Measurements from ENCODE around the gene CAPN12.

Gene CAPN12

DNA sequence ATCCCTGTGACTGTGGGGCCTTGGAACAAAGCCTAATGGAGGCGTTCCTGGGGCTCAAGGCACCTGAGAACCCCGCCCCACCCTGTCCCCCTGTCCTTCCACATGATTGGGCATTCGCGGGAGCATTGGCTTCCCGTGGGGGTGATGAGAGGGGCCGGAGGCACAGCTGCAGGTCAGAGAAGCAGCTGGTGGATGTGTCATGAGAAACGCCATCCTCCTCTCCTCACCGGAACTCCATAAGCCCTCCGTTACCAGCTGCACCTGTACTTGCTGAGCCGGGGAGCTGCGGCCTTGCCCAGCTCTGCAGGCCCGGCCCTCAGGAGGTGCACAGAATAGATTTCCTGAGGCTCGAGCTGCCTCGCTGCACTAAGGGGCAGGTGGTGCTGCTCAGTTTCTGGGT lies 42.0 kb downstream of the CAPN12 start:
- Histone ChIP-seq H2AFZ (ENCODE audit: low read length) (no peak overlapping the region), H3K4me1 (ENCODE audit: insufficient read depth, low read length, poor library complexity, severe bottlenecking) (peaks cover 17% of the 10 kb centered on the region), H3K4me2 (ENCODE audit: low read depth, low read length, poor library complexity, severe bottlenecking) (no peak overlapping the region), H3K27me3 (ENCODE audit: insufficient read depth, low read length, poor library complexity, severe bottlenecking) (no peaks in the 10 kb centered on the region), H3K9me3 (ENCODE audit: insufficient read depth, low read depth, low read length) (no peaks in the 10 kb centered on the region), H4K20me1 (ENCODE audit: insufficient read depth, low read length, poor library complexity, severe bottlenecking) (peaks cover 28% of the 10 kb centered on the region), H3F3A (ENCODE audit: low read depth) (no peaks in the 10 kb centered on the region), H3K9ac (ENCODE audit: low read depth, low read length, poor library complexity, severe bottlenecking) (no peak overlapping the region), H3K9me2 (replicated peaks; ENCODE audit: low read depth, low read length) (no peaks in the 10 kb centered on the region), H3K79me2 (ENCODE audit: insufficient read depth, low read length) (peaks cover 42% of the 10 kb centered on the region), H3K4me3 (ENCODE audit: low read length, poor library complexity, severe bottlenecking) (no peak overlapping the region), H3K36me3 (ENCODE audit: insufficient read depth, low read length) (peaks cover 78% of the 10 kb centered on the region; the same call in 1 of the 2 replicates)
- TF ChIP-seq CTCF (conservative IDR thresholded peaks at IDR 0.05; ENCODE audit: low read length) (no peak), EZH2phosphoT487 (IDR thresholded peaks at IDR 0.05; ENCODE audit: borderline replicate concordance) (no peak)

DNA sequence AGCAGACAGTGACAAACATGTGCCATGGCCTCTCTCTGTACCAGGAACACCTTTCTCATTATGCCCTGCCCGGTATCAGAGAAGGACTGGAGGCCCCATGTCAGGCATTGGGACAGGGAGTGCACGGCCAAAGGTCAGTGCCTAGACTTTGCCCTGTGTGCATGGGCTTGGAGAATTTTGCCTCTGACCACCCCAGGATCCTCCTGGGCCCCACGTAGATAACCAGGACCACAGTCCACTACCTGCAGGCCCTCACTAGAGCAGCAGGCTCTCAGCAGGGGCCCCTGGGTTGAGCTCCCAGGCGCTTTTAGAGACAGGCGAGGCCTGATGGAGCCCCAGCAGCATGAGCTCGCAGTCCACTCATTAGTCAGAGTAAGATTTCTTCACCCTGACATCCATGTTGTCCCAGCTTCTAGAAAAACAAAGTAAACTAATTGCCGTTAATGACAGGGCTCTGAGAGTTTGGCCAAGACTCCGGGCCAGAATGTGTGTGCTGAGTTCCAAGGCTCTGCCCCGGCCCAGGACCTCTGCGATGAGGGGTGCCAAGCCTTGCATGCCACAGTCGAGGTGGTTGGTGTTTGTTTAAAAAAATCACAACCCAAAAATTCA lies 42.7 kb downstream of the CAPN12 start:
- Histone ChIP-seq H3K4me3 (ENCODE audit: low read length, poor library complexity, severe bottlenecking) (no peak overlapping the region), H3K4me2 (ENCODE audit: low read depth, low read length, poor library complexity, severe bottlenecking) (no peak overlapping the region), H3K79me2 (ENCODE audit: insufficient read depth, low read length) (peaks cover 49% of the 10 kb centered on the region), H3K27me3 (ENCODE audit: insufficient read depth, low read length, poor library complexity, severe bottlenecking) (no peaks in the 10 kb centered on the region), H3F3A (ENCODE audit: low read depth) (no peaks in the 10 kb centered on the region), H3K9ac (ENCODE audit: low read depth, low read length, poor library complexity, severe bottlenecking) (no peak overlapping the region), H3K4me1 (ENCODE audit: insufficient read depth, low read length, poor library complexity, severe bottlenecking) (peaks cover 23% of the 10 kb centered on the region), H3K9me3 (ENCODE audit: insufficient read depth, low read depth, low read length) (no peaks in the 10 kb centered on the region), H3K36me3 (ENCODE audit: insufficient read depth, low read length) (peaks cover 78% of the 10 kb centered on the region; the same call in 1 of the 2 replicates), H4K20me1 (ENCODE audit: insufficient read depth, low read length, poor library complexity, severe bottlenecking) (peaks cover 35% of the 10 kb centered on the region), H3K9me2 (replicated peaks; ENCODE audit: low read depth, low read length) (no peaks in the 10 kb centered on the region), H2AFZ (ENCODE audit: low read length) (no peak overlapping the region)
- TF ChIP-seq EZH2phosphoT487 (IDR thresholded peaks at IDR 0.05; ENCODE audit: borderline replicate concordance), result no peak
- no peak for TF ChIP-seq CTCF (conservative IDR thresholded peaks at IDR 0.05; ENCODE audit: low read length)

DNA sequence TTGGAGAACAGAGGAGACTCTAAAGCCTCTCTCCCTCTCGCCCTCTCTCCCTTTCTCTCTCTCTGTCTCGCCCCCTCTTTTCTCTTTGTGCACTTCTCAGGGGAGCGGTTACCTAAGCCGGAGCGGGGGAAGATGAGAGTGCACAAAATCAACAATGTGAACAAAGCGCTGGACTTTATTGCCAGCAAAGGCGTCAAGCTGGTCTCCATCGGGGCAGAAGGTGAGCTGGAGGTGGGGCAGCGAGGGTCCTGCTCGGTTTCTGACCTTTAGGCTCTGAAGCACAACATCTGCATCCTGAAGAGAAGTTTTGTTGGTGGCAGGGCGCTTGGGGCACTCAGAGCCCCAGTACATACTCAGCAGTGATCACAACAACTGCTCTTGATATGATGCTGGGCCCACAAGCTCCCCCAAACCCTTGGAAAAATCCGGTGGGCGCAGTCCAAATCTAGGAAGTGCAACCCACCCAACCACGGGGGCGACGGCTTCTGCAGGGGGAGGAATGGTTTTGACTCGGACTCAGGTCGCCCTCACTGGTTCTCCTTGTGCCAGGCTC lies 43.3 kb downstream of the CAPN12 start:
- TF ChIP-seq EZH2phosphoT487 (IDR thresholded peaks at IDR 0.05; ENCODE audit: borderline replicate concordance) (no peak), CTCF (conservative IDR thresholded peaks at IDR 0.05; ENCODE audit: low read length) (no peak)
- no peaks in the 10 kb centered on the region for H3K27me3 ChIP-seq (ENCODE audit: insufficient read depth, low read length, poor library complexity, severe bottlenecking)
- H2AFZ ChIP-seq (ENCODE audit: low read length), result no peak overlapping the region
- no peaks in the 10 kb centered on the region for H3K9me3 ChIP-seq (ENCODE audit: insufficient read depth, low read depth, low read length)
- H3K79me2 ChIP-seq (ENCODE audit: insufficient read depth, low read length), result peaks cover 55% of the 10 kb centered on the region
- peaks cover 72% of the 10 kb centered on the region; the same call in 1 of the 2 replicates for H3K36me3 ChIP-seq (ENCODE audit: insufficient read depth, low read length)
- no peak overlapping the region for H3K4me2 ChIP-seq (ENCODE audit: low read depth, low read length, poor library complexity, severe bottlenecking)
- no peak overlapping the region for H3K4me3 ChIP-seq (ENCODE audit: low read length, poor library complexity, severe bottlenecking)
- H4K20me1 ChIP-seq (ENCODE audit: insufficient read depth, low read length, poor library complexity, severe bottlenecking), result peaks cover 38% of the 10 kb centered on the region
- no peak overlapping the region for H3K9ac ChIP-seq (ENCODE audit: low read depth, low read length, poor library complexity, severe bottlenecking)
- H3F3A ChIP-seq (ENCODE audit: low read depth), result no peaks in the 10 kb centered on the region
- peaks cover 27% of the 10 kb centered on the region for H3K4me1 ChIP-seq (ENCODE audit: insufficient read depth, low read length, poor library complexity, severe bottlenecking)
- no peaks in the 10 kb centered on the region for H3K9me2 ChIP-seq (replicated peaks; ENCODE audit: low read depth, low read length)
